A549 (cell line): Measurements from ENCODE around the gene RABL3. TPM values are rescaled to one million over a fixed set of nuclear protein-coding genes. Genes with fewer than 3 reads are reported as not detected.

Experiments used
- ATAC-seq, 2 experiments: fragments of 200-7000 bp in 1 of 2; fragments of >200 bp in 1 of 2; cut with Nextera tagmentation in 1 of 2; cut with Tn5 transposase in 1 of 2; 3 replicates each; pipeline versions ENCODE4 v1.8.0 to v1.9.1; 2018 to 2020; ENCODE audit warnings: mild to moderate bottlenecking in 1 of 2, moderate library complexity in 1 of 2
- CTCF ChIA-PET: fragments of 300-600 bp; sonication (Branson Sonifier 250); formaldehyde crosslinking; extraction: SDS; loops from one replicate; lab custom pipeline; 2021; ENCODE audit warnings: antibody characterized with exemption, inconsistent platforms; lab: Yijun Ruan, JAX
- POLR2A ChIA-PET: fragments of 350-600 bp; formaldehyde crosslinking; extraction: SDS; loops from one replicate; lab custom pipeline; 2021; ENCODE audit warnings: antibody characterized with exemption, inconsistent platforms; lab: Yijun Ruan, JAX
- DNase-seq, 2 experiments: peaks; one replicate each; pipeline versions ENCODE4 v3.0.0 to v3.0.0-alpha.2; 2011 to 2016; ENCODE audit warnings: low read depth in 1 of 2, low spot score in 1 of 2
- FAIRE-seq: peaks from 2 replicates; lab custom pipeline; 2011; peaks lifted over from hg19 to GRCh38; lab: Jason Lieb, UNC
- H3K27ac ChIP-seq, 2 experiments: fragments of >200 bp; sonication (Bioruptor Twin); formaldehyde crosslinking; 3 replicates each; pipeline ENCODE4 v1.5.1; 2016 to 2017
- H3K4me1 ChIP-seq: fragments of >200 bp; sonication (Bioruptor Twin); formaldehyde crosslinking; 3 replicates; pipeline ENCODE4 v1.6.1; 2016
- H3K4me2 ChIP-seq: fragments of >200 bp; sonication (Bioruptor Twin); formaldehyde crosslinking; 3 replicates; pipeline ENCODE4 v1.6.1; 2016
- H3K4me3 ChIP-seq: fragments of >200 bp; sonication (Bioruptor Twin); formaldehyde crosslinking; 3 replicates; pipeline ENCODE4 v1.5.1; 2016
- H3K9me3 ChIP-seq: fragments of >200 bp; sonication (Bioruptor Twin); formaldehyde crosslinking; 3 replicates; pipeline ENCODE4 v1.6.1; 2016
- BHLHE40 ChIP-seq: IDR thresholded peaks from 2 replicates; pipeline ENCODE4 v1.6.1; 2012; ENCODE audit warnings: low read depth, low read length, inconsistent platforms
- CBX2 ChIP-seq: fragments of 200-600 bp; sonication (generic); IDR thresholded peaks from 2 replicates; pipeline ENCODE4 v1.6.1; 2016; ENCODE audit warnings: low read depth, mild to moderate bottlenecking, borderline replicate concordance
- CHD2 ChIP-seq: fragments of 150-350 bp; IDR thresholded peaks from 2 replicates; pipeline ENCODE4 v1.6.1; 2014; ENCODE audit warnings: low read length; ENCODE audit not compliant: partially characterized antibody
- EHF ChIP-seq: fragments of 250-450 bp; sonication (Bioruptor Pico); IDR thresholded peaks from 2 replicates; pipeline ENCODE4 v1.5.0; 2020; ENCODE audit warnings: mild to moderate bottlenecking
- FOXS1 ChIP-seq: fragments of 250-450 bp; sonication (Bioruptor Pico); IDR thresholded peaks from 2 replicates; pipeline ENCODE4 v1.5.0; 2020; ENCODE audit warnings: mild to moderate bottlenecking, moderate library complexity
- GATA3 ChIP-seq: IDR thresholded peaks from 2 replicates; pipeline ENCODE4 v1.6.1; 2012; ENCODE audit warnings: borderline replicate concordance
- HEYL ChIP-seq: fragments of 250-450 bp; sonication (Bioruptor Pico); IDR thresholded peaks from 2 replicates; pipeline ENCODE4 v1.8.0; 2021; ENCODE audit warnings: mild to moderate bottlenecking, moderate library complexity
- JUNB ChIP-seq: fragments of >200 bp; sonication (Bioruptor Twin); formaldehyde crosslinking; IDR thresholded peaks from 2 replicates; pipeline ENCODE4 v1.6.1; 2016
- KDM1A ChIP-seq: fragments of 200-600 bp; sonication (generic); IDR thresholded peaks from 2 replicates; pipeline ENCODE4 v1.6.1; 2016; ENCODE audit warnings: low read depth, mild to moderate bottlenecking
- KDM5A ChIP-seq: fragments of 200-600 bp; sonication (generic); IDR thresholded peaks from 2 replicates; pipeline ENCODE4 v1.6.1; 2016; ENCODE audit warnings: antibody characterized with exemption, mild to moderate bottlenecking
- MAFK ChIP-seq: fragments of 450-650 bp; IDR thresholded peaks from 2 replicates; pipeline ENCODE4 v1.6.1; 2014; ENCODE audit not compliant: partially characterized antibody
- NR3C1 ChIP-seq: fragments of >200 bp; sonication (Bioruptor Twin); formaldehyde crosslinking; IDR thresholded peaks from 3 replicates; pipeline ENCODE4 v1.6.1; 2017
- PHF8 ChIP-seq: fragments of 200-600 bp; sonication (generic); IDR thresholded peaks from 2 replicates; pipeline ENCODE4 v1.6.1; 2016; ENCODE audit warnings: low read depth, mild to moderate bottlenecking, antibody characterized with exemption, moderate library complexity, borderline replicate concordance
- RARB ChIP-seq: fragments of 250-450 bp; sonication (Bioruptor Pico); IDR thresholded peaks from 2 replicates; pipeline ENCODE4 v1.8.0; 2021; ENCODE audit warnings: mild to moderate bottlenecking, moderate library complexity
- SREBF2 ChIP-seq: fragments of 450-650 bp; IDR thresholded peaks from 2 replicates; pipeline ENCODE4 v1.6.1; 2014; ENCODE audit warnings: mild to moderate bottlenecking, moderate library complexity
- ZSCAN20 ChIP-seq: fragments of 250-450 bp; sonication (Bioruptor Pico); IDR thresholded peaks from 2 replicates; pipeline ENCODE4 v1.8.0; 2022; ENCODE audit warnings: mild to moderate bottlenecking, moderate library complexity
- WGBS: methylation state at CpG from one replicate; pipeline ENCODE4 v1.1.6; 2017; ENCODE audit errors: missing lambda C conversion rate; 5-methylcytosine and 5-hydroxymethylcytosine counted together
- polyA plus RNA-seq, 4 experiments: library from polyadenylated mRNA; depleted of rRNA in 3 of 4; stranded (reverse); fragments of >200 nt; fragmentation: RNase III in 1 of 4; extraction: RNeasy Plus Mini Kit Qiagen cat#74134 plus additional on column Dnase treatment in 1 of 4; gene quantifications; 2 replicates in 3 of 4; 3 replicates in 1 of 4; pipeline ENCODE4 v1.2.3, GENCODE V29; 2011 to 2017
- TF ChIP-seq, protein P1 (sequence below): IDR thresholded peaks from 2 replicates; pipeline ENCODE4 v1.6.1; 2012; ENCODE audit warnings: low read depth, borderline replicate concordance
- TF ChIP-seq, protein P2 (sequence below): fragments of >200 bp; sonication (Bioruptor Twin); formaldehyde crosslinking; IDR thresholded peaks from 2 replicates; pipeline ENCODE4 v1.6.1; 2016
- TF ChIP-seq, protein P3 (sequence below): IDR thresholded peaks from 2 replicates; pipeline ENCODE4 v1.6.1; 2012
- TF ChIP-seq, protein P4 (sequence below): fragments of 200-600 bp; sonication (generic); IDR thresholded peaks from 2 replicates; pipeline ENCODE4 v1.6.1; 2016; ENCODE audit warnings: antibody characterized with exemption, mild to moderate bottlenecking, moderate library complexity
- TF ChIP-seq, protein P5 (sequence below): fragments of 150-350 bp; IDR thresholded peaks from 2 replicates; pipeline ENCODE4 v1.6.1; 2014; ENCODE audit warnings: low read depth, mild to moderate bottlenecking, low read length

The RABL3 gene
- polyA plus RNA-seq, 2 of the 4 experiments (the other 2 are of a cell fraction) = 14.0 to 29.0 TPM

DNA sequence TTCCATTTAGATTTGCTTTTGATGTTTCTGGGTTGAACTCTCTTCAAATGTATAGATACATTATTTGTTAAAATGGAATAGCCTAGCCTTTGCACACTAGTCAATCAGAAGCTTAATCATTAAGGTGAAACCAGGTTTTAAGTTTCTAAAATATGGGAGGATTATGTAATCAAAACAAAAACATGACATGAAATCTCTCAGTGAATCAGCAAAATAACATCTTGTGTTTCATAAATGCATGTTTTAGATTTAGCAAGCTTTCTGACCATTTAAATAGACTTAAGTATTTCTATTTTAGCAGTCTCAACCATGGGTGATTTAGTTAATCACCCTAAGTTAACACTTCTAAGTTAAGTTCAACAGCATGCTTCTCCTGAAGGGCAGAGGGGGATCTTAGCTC lies 11.5 kb upstream of the RABL3 start:
- Histone ChIP-seq H3K4me1 (peaks cover 16% of the 10 kb centered on the region; the same call in 2 of the 3 replicates), H3K9me3 (no peaks in the 10 kb centered on the region), H3K4me3 (no peak overlapping the region)
- FAIRE-seq = no peak
- DNase-seq = no peak
- TF ChIP-seq PHF8 (no peak), CBX2 (no peak), EHF (CRISPR knock-in tag) (no peak), KDM1A (no peak), HEYL (no peak), JUNB (no peak), NR3C1 (no peak), ZSCAN20 (CRISPR knock-in tag) (no peak), SREBF2 (no peak), RARB (CRISPR knock-in tag) (no peak)
- TF ChIP-seq, protein P1, sequence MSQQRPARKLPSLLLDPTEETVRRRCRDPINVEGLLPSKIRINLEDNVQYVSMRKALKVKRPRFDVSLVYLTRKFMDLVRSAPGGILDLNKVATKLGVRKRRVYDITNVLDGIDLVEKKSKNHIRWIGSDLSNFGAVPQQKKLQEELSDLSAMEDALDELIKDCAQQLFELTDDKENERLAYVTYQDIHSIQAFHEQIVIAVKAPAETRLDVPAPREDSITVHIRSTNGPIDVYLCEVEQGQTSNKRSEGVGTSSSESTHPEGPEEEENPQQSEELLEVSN = no peak
- TF ChIP-seq, protein P2, sequence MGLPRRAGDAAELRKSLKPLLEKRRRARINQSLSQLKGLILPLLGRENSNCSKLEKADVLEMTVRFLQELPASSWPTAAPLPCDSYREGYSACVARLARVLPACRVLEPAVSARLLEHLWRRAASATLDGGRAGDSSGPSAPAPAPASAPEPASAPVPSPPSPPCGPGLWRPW = no peak
- TF ChIP-seq, protein P3, sequence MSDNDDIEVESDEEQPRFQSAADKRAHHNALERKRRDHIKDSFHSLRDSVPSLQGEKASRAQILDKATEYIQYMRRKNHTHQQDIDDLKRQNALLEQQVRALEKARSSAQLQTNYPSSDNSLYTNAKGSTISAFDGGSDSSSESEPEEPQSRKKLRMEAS = no peak
- TF ChIP-seq, protein P4, sequence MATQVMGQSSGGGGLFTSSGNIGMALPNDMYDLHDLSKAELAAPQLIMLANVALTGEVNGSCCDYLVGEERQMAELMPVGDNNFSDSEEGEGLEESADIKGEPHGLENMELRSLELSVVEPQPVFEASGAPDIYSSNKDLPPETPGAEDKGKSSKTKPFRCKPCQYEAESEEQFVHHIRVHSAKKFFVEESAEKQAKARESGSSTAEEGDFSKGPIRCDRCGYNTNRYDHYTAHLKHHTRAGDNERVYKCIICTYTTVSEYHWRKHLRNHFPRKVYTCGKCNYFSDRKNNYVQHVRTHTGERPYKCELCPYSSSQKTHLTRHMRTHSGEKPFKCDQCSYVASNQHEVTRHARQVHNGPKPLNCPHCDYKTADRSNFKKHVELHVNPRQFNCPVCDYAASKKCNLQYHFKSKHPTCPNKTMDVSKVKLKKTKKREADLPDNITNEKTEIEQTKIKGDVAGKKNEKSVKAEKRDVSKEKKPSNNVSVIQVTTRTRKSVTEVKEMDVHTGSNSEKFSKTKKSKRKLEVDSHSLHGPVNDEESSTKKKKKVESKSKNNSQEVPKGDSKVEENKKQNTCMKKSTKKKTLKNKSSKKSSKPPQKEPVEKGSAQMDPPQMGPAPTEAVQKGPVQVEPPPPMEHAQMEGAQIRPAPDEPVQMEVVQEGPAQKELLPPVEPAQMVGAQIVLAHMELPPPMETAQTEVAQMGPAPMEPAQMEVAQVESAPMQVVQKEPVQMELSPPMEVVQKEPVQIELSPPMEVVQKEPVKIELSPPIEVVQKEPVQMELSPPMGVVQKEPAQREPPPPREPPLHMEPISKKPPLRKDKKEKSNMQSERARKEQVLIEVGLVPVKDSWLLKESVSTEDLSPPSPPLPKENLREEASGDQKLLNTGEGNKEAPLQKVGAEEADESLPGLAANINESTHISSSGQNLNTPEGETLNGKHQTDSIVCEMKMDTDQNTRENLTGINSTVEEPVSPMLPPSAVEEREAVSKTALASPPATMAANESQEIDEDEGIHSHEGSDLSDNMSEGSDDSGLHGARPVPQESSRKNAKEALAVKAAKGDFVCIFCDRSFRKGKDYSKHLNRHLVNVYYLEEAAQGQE = no peak
- TF ChIP-seq, all 56 proteins: peak for 0
- H3K4me2 ChIP-seq = 0 out of 3 replicates have a peak overlapping the region, but pooled peaks have one; percentile 15
- H3K27ac ChIP-seq = no peak overlapping the region
- ATAC-seq = no peak
- CTCF ChIA-PET = no interaction called here
- POLR2A ChIA-PET = no interaction called here

DNA sequence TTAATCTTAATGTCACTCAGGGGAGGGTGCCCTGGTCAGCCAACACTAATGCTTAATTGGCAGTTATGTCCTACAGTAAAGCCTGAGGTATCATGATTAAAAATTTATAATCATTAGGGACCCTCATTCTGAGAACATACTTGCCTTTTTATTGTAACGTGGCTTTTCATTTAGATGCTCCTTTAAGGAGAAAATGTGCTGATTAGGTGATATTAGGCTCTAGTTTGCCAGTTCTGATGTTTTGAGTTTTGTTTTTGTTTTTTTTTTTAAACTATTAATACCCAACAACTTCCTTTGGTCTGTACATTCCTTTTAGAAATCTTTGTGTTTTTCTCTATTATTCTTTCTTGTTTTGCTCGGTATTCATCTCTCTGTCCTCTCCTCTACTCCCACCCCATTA lies 10.5 kb upstream of the RABL3 start:
- Histone ChIP-seq H3K4me3 (no peak overlapping the region), H3K27ac (no peak overlapping the region), H3K9me3 (no peaks in the 10 kb centered on the region), H3K4me2 (no peak overlapping the region), H3K4me1 (peaks cover 16% of the 10 kb centered on the region; the same call in 2 of the 3 replicates)
- no peak for FAIRE-seq
- ChIA-PET POLR2A (no interaction called here), CTCF (no interaction called here)
- no peak for DNase-seq
- TF ChIP-seq GATA3 (no peak), FOXS1 (CRISPR knock-in tag) (no peak), BHLHE40 (no peak), CHD2 (no peak), KDM5A (no peak), MAFK (peak; percentile 81)
- TF ChIP-seq, protein P5, sequence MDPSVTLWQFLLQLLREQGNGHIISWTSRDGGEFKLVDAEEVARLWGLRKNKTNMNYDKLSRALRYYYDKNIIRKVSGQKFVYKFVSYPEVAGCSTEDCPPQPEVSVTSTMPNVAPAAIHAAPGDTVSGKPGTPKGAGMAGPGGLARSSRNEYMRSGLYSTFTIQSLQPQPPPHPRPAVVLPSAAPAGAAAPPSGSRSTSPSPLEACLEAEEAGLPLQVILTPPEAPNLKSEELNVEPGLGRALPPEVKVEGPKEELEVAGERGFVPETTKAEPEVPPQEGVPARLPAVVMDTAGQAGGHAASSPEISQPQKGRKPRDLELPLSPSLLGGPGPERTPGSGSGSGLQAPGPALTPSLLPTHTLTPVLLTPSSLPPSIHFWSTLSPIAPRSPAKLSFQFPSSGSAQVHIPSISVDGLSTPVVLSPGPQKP = no peak
- 96% methylated on average over 2 of the region's 2 CpGs for WGBS
- no peak for ATAC-seq
